DMS79 (cell line): Measurements from ENCODE around the gene MAN1C1.
A peak's percentile ranks its signal among the peaks of the same experiment; 100 is the strongest.

Experiments used
- DNase-seq: peaks from one replicate; lab custom pipeline; 2025; lab: John Stamatoyannopoulos, UW

MAN1C1 gene

GRCh38 chr1:25817840-25818501, 201.4 kb downstream of the MAN1C1 start:
- DNase-seq = peak; percentile 34

GRCh38 chr1:25818569-25818968, 202.0 kb downstream of the MAN1C1 start:
- no peak for DNase-seq

GRCh38 chr1:25819491-25820246, 203.1 kb downstream of the MAN1C1 start, which contains the start of gene MTFR1L:
Gene MTFR1L, plus strand, starts transcription at chr1:25819954. Its CDS starts 3,151 bp downstream, at chr1:25823105.
- peak; percentile 73 for DNase-seq

GRCh38 chr1:25820247-25821111, 203.9 kb downstream of the MAN1C1 start:
- peak; percentile 41 for DNase-seq

GRCh38 chr1:25821112-25821476, 204.5 kb downstream of the MAN1C1 start:
- DNase-seq = no peak

GRCh38 chr1:25821630-25822091, 205.1 kb downstream of the MAN1C1 start:
- DNase-seq = no peak

- no peak for DNase-seq
Observed at GRCh38 chr1:25825605-25826004, 209.0 kb downstream of the MAN1C1 start.

- DNase-seq = no peak
Observed at GRCh38 chr1:25826571-25826970, 210.0 kb downstream of the MAN1C1 start.

- no peak for DNase-seq
Observed at GRCh38 chr1:25828491-25828890, 211.9 kb downstream of the MAN1C1 start.

- no peak for DNase-seq
Observed at GRCh38 chr1:25829046-25829445, 212.5 kb downstream of the MAN1C1 start.

GRCh38 chr1:25831569-25832196, 215.1 kb downstream of the MAN1C1 start:
- DNase-seq = no peak

- no peak for DNase-seq
Observed at GRCh38 chr1:25832336-25833037, 215.9 kb downstream of the MAN1C1 start.

- DNase-seq = no peak
Observed at GRCh38 chr1:25833158-25833557, 216.6 kb downstream of the MAN1C1 start.
